HG03354 (cell line): ENCODE results near the gene ZDHHC19.
"Not testable (repeated sequence)": the region's sequence is repeated elsewhere in the genome, so short reads cannot be mapped to it uniquely, and the experiment has no call there.

Source experiments
- ATAC-seq: cut with Tn5 transposase; IDR thresholded peaks from one replicate; pipeline ENCODE4 v1.9.1; 2021; ENCODE audit warnings: mild to moderate bottlenecking; ENCODE audit not compliant: unreplicated experiment, poor library complexity, severe bottlenecking

The ZDHHC19 gene

GRCh38 chr3:196210673-196211556 lies at the start of gene ZDHHC19:
TSS of gene ZDHHC19 (minus strand) at chr3:196211400. CDS start at chr3:196211315, 85 bp downstream.
- no peak for ATAC-seq

GRCh38 chr3:196260784-196261183 lies 49.6 kb upstream of the ZDHHC19 start:
- ATAC-seq = no peak

- ATAC-seq = no peak
These were observed 44.6 kb upstream of the ZDHHC19 start for GRCh38 chr3:196255776-196256175.

GRCh38 chr3:196254376-196255283 lies 43.4 kb upstream of the ZDHHC19 start:
- ATAC-seq = no peak

GRCh38 chr3:196251918-196252317 lies 40.7 kb upstream of the ZDHHC19 start:
- no peak for ATAC-seq

GRCh38 chr3:196246612-196247308 lies 35.6 kb upstream of the ZDHHC19 start:
- ATAC-seq = no peak

- ATAC-seq = not testable (repeated sequence)
These were observed 33.0 kb upstream of the ZDHHC19 start for GRCh38 chr3:196244166-196244565.

GRCh38 chr3:196241704-196242103 lies 30.5 kb upstream of the ZDHHC19 start:
- no peak for ATAC-seq

- no peak for ATAC-seq
These were observed 29.2 kb upstream of the ZDHHC19 start for GRCh38 chr3:196240424-196240823.

GRCh38 chr3:196238612-196239560 lies 27.7 kb upstream of the ZDHHC19 start:
- ATAC-seq = no peak

- ATAC-seq = no peak
These were observed 26.0 kb upstream of the ZDHHC19 start for GRCh38 chr3:196237203-196237602.

GRCh38 chr3:196236223-196236622 lies 25.0 kb upstream of the ZDHHC19 start:
- ATAC-seq = no peak

- no peak for ATAC-seq
These were observed 24.4 kb upstream of the ZDHHC19 start for GRCh38 chr3:196235452-196236122.

- no peak for ATAC-seq
These were observed 21.7 kb upstream of the ZDHHC19 start for GRCh38 chr3:196232882-196233251.

GRCh38 chr3:196232154-196232881 lies 21.1 kb upstream of the ZDHHC19 start:
- no peak for ATAC-seq

GRCh38 chr3:196227629-196228493 lies 16.7 kb upstream of the ZDHHC19 start:
- ATAC-seq = no peak

GRCh38 chr3:196227121-196227561 lies 15.9 kb upstream of the ZDHHC19 start:
- no peak for ATAC-seq
